Measurements from ENCODE around the gene FAM13A.

The FAM13A gene

DNA sequence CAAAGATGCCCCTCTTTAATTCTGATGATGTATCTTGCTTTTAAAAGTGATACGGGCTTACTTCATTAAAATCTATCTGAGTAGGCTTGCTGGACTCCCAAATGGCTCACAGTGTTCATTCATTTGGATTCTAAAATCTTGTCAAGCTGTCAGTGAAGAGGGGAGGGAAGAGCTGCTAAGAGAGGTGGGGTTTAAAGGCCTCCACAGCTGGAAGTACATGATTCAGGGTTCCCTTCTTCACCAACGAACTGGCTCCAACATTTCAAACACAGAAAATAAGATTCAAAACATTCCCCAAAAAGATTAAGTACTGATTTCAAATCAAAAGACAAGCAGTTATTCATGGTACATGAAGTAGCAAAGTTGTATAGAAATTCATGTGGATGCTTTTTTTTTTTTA, 226.4 kb downstream of the FAM13A start:
- no peak for FAIRE-seq

DNA sequence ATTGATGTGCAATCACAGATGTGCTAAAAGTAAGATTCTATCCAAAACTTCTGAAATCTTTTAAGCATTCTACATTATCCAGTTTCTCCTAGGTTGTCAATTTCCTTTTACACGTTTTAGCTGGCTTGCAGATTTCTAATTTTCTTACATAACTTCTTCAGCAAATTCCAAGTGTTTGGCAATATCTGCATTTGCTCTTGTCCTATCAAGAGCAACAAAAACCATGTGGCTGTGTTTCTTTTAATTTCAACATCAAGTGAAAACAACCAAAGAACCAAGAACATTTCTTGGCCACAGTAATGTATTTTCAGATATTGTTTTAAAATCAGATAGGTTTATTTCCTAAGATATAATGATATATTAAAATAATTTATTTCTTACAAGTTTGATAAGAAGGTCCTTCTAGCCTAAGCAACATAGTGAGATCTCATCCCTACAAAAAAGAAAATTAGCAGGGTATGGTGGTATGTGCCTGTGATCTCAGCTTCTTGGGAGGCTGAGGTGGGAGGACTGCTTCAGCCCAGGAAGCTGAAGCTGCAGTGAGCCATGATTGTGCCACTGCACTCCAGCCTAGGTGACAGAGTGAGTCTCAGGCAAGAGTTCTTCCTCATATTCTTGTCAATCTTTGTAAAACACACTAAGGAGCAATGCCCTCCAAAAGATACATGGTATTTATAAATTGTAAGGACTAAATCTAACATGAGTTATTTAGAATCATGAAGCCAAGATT, 228.0 kb downstream of the FAM13A start:
- FAIRE-seq: no peak

GRCh38 chr4:88827442-88827841, 229.5 kb downstream of the FAM13A start:
- FAIRE-seq: no peak

GRCh38 chr4:88826771-88827170, 230.2 kb downstream of the FAM13A start:
- no peak for FAIRE-seq

- FAIRE-seq: no peak
These were observed 231.1 kb downstream of the FAM13A start for GRCh38 chr4:88825931-88826330.

GRCh38 chr4:88823058-88823919, 233.7 kb downstream of the FAM13A start:
- no peak for FAIRE-seq

DNA sequence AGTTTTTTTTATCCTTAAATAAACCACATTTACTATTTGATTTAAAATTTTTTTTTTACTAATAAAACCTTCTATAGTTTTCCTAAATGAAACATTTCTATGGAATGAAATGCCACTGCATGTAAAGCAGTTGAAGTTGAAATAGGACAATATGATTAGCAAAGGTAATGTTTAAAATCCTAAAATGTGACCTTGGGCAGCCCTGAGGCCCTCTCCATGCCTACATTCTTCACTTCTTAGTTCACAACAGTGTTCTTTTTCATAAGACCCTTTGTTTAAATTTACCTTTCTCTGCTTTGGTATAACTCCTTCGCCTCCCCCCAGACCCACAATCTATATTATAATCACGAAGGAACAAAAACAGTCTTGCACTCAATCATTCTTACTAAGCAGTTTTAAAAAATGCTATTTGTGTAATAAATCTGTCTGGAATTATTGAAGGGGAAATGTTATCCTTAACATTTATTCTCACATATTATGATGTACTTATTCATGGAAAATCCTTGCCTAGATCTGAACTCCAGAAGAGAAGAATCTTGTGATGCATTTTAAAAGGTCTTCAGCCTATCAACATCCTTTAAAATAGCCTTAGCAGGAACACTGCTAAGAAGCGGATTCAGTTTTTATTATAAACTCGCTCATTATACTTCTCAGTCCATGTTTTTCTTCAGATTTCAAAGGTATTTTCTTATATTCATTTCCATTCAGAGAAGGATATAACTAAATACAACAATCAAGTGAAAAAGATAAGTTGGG, 234.8 kb downstream of the FAM13A start:
- no peak for FAIRE-seq

GRCh38 chr4:88821522-88821921, 235.5 kb downstream of the FAM13A start:
- no peak for FAIRE-seq

GRCh38 chr4:88820698-88821415, 236.1 kb downstream of the FAM13A start:
- no peak for FAIRE-seq

GRCh38 chr4:88819818-88820697, 236.9 kb downstream of the FAM13A start:
- no peak for FAIRE-seq

- FAIRE-seq: no peak
These were observed 238.1 kb downstream of the FAM13A start for GRCh38 chr4:88818631-88819470.

DNA sequence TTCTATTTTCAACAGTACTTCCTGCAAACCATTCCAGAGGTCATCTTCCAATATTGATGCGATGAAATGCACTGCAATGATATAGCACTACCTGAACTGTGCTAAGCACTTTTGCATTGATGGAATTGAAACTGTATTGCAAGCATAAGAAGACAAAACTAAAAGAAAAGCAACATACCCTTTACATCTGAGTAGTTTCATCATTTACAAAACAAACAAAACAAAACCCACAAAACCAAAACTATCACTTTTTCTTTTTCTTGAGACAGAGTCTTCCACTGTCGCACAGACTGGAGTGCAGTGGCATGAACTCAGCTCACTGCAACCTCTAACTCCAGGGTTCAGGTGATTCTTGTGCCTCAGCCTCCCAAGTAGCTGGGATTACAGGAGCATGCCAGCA, 239.2 kb downstream of the FAM13A start:
- no peak for FAIRE-seq

- no peak for FAIRE-seq
These were observed 240.6 kb downstream of the FAM13A start for GRCh38 chr4:88816360-88816759.

DNA sequence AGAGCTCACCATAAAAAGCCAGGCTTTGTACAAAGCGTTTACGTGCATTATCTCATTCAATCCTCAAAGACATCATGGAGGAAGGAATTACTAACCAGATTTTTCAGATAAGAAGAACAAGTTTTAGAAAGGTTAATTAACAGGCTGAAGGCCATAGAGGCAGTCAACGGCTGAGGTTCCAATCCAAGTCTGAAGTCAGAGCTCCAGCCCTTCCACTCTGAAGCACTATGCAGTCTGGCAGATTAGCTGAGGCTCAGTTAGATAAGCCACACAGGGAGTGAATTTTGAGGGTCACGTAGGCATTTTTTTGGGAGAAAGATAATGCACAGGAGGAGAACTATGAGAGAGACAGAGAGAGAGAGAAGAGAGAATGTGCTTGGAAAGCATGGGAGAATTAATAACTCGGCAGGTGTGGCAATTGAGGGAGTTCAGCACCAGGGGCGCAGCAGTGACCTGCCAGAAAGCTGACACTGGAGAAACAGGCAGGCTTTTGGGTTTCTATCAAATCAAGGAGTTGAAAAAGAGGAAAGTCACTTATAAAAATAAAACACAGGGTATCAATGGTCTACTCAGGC, 242.9 kb downstream of the FAM13A start:
- no peak for FAIRE-seq

- no peak for FAIRE-seq
These were observed 244.0 kb downstream of the FAM13A start for GRCh38 chr4:88813013-88813412.

DNA sequence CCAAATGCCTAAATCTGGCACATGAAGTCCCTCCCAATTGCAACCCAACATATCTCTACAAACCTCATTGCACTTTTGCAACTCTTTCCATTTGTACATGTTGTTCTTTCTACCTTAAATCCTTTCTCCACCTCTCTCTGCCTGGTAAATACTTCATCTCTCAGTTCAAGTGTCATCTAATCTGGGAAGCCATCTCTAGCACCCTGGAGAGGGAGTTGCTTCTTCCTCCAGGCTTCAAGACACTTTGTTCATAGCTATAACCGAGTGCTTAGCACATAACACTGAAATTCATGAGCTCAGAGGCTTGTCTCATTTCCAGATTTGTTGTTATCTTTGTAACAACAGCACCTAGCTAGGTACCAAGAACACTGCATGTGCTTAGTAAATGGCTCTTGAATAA, 244.6 kb downstream of the FAM13A start:
- FAIRE-seq: no peak

- FAIRE-seq: no peak
These were observed 245.1 kb downstream of the FAM13A start for GRCh38 chr4:88811904-88812303.

DNA sequence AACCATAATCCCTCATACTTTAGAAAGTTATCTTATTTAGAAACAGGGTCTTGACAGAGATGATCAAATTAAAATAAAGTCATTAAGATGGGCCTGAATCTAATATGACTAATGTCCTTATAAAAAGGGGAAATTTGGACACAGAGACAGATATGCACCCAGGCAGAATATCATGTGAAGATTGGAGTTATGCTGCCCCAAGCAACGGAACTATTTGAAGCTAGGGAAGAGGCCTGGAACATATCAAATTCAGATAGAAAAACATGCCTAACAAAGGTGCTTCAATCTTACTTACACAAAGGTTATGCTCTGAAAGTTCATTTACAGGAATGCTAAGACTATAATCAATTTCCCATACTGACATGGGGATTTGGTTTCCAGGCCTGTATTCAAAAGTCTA, 246.7 kb downstream of the FAM13A start:
- no peak for FAIRE-seq

DNA sequence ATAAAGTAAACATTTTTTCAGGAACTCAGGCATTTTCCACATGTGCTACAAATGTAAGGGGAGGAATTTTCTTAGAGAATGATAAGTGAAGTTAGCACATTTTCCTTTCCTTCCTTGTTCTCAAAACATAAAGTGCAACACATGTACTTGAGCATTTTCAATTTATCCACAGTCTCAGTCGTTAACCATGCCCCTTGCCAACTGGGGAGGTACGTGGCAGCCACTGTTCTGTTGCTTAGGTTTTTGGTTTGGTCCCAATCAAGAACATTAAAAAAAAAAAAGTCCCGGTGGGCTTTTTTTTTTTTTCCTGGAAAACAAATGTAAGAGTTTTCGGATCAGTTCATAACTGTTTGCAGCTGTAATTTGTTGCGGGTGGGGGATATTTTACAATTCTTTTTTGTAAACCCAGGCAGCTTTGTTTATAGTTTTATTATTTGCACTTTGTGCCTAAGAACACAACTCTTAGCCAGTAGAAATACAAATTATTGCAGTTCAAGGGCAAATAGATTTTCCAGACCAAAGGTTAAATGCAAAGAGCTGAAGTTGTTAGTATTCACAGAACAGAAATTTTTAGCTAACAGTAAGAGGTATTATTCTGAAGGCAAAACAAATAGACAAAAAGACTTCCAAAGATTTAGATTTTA, 247.3 kb downstream of the FAM13A start:
- FAIRE-seq: no peak

DNA sequence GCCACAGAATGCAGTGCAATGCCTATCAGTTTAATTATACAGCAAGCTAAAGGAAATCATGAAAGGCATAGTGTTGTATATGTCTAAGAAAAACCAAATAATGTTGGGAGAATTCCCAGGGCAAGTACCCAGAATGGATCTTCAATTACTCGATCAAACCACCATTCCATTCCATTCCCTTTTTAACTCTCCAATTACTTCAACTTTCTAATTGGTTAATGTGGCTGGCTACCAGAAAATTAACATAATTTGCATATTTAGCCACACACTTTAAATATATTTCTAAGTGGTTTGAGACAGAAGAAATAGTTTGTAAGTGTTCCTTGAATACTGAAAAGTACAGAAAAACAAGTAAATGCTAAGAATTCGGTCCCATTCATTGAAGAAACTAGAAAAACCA, 247.9 kb downstream of the FAM13A start:
- FAIRE-seq: no peak

Measured in A204.1 (cell line).